Keratinocyte (primary cell): Measurements from ENCODE around the gene JAK1. TPM values are rescaled to one million over a fixed set of nuclear protein-coding genes. Genes with fewer than 3 reads are reported as not detected.

Experiments used
- DNase-seq: peaks from one replicate; pipeline ENCODE4 v3.0.0-alpha.2; 2011; ENCODE audit warnings: low read depth, missing footprints, low spot score
- FAIRE-seq: peaks from 2 replicates; lab custom pipeline; 2011; peaks lifted over from hg19 to GRCh38; lab: Jason Lieb, UNC
- H2AFZ ChIP-seq: 2 replicates; pipeline ENCODE4 v1.6.0; 2012; ENCODE audit warnings: low read length, control low read depth, inconsistent platforms; ENCODE audit not compliant: control insufficient read depth
- H3K27ac ChIP-seq: 2 replicates; pipeline ENCODE4 v1.5.1; 2011; ENCODE audit warnings: low read length; ENCODE audit not compliant: control insufficient read depth, insufficient read depth
- H3K27me3 ChIP-seq: 3 replicates; pipeline ENCODE4 v1.6.0; 2011; ENCODE audit warnings: low read length; ENCODE audit not compliant: control insufficient read depth, insufficient read depth; ENCODE audit errors: extremely low read depth
- H3K36me3 ChIP-seq, 2 experiments: 2 replicates in 1 of 2; 3 replicates in 1 of 2; pipeline ENCODE4 v1.5.1; 2011; ENCODE audit warnings: low read length in 2 of 2, mild to moderate bottlenecking in 1 of 2; ENCODE audit not compliant: control insufficient read depth in 2 of 2, insufficient read depth in 2 of 2; ENCODE audit errors: extremely low read depth in 1 of 2
- H3K4me1 ChIP-seq: 3 replicates; pipeline ENCODE4 v1.5.1; 2011; ENCODE audit warnings: low read length; ENCODE audit not compliant: control insufficient read depth, insufficient read depth; ENCODE audit errors: extremely low read depth
- H3K4me2 ChIP-seq: 3 replicates; pipeline ENCODE4 v1.6.0; 2011; ENCODE audit warnings: low read depth, low read length; ENCODE audit not compliant: control insufficient read depth, insufficient read depth; ENCODE audit errors: extremely low read depth
- H3K4me3 ChIP-seq, 3 experiments: fragments of 200-600 bp in 1 of 3; sonication (generic) in 1 of 3; 2 replicates in 2 of 3; 3 replicates in 1 of 3; pipeline ENCODE4 v1.5.1; 2011 to 2016; ENCODE audit warnings: low read length in 3 of 3, mild to moderate bottlenecking in 3 of 3, control low read depth in 2 of 3, inconsistent platforms in 1 of 3, low read depth in 1 of 3, mixed read lengths in 1 of 3, mixed run types in 1 of 3, moderate library complexity in 1 of 3; ENCODE audit not compliant: control insufficient read depth in 2 of 3, insufficient read depth in 2 of 3; ENCODE audit errors: extremely low read depth in 1 of 3
- H3K79me2 ChIP-seq: 2 replicates; pipeline ENCODE4 v1.6.0; 2012; ENCODE audit warnings: low read length; ENCODE audit not compliant: control insufficient read depth, insufficient read depth
- H3K9ac ChIP-seq: 3 replicates; pipeline ENCODE4 v1.6.0; 2011; ENCODE audit warnings: low read length; ENCODE audit not compliant: control insufficient read depth, insufficient read depth; ENCODE audit errors: extremely low read depth
- H3K9me1 ChIP-seq: 3 replicates; pipeline ENCODE4 v1.6.0; 2011; ENCODE audit warnings: low read length; ENCODE audit not compliant: control insufficient read depth, insufficient read depth; ENCODE audit errors: extremely low read depth
- H3K9me3 ChIP-seq: 2 replicates; pipeline ENCODE4 v1.5.1; 2012; ENCODE audit warnings: low read depth, low read length; ENCODE audit not compliant: control insufficient read depth
- H4K20me1 ChIP-seq: 3 replicates; pipeline ENCODE4 v1.6.0; 2011; ENCODE audit warnings: low read length; ENCODE audit not compliant: control insufficient read depth, insufficient read depth; ENCODE audit errors: extremely low read depth
- CTCF ChIP-seq, 3 experiments: IDR thresholded peaks in 1 of 3; conservative IDR thresholded peaks in 1 of 3; optimal IDR thresholded peaks in 1 of 3; 2 replicates in 2 of 3; 3 replicates in 1 of 3; pipeline versions ENCODE3 to v1.5.1; 2011; ENCODE audit warnings: low read length in 3 of 3, mild to moderate bottlenecking in 3 of 3, moderate library complexity in 2 of 3, control low read depth in 1 of 3, inconsistent platforms in 1 of 3; ENCODE audit not compliant: insufficient read depth in 2 of 3; ENCODE audit errors: extremely low read depth in 1 of 3
- EZH2 ChIP-seq: IDR thresholded peaks from one replicate; pipeline ENCODE4 v1.6.1; 2012; ENCODE audit warnings: inconsistent platforms, mild to moderate bottlenecking, low read length, moderate library complexity
- dilution Hi-C: fragments of 300-500 bp; cut with MboI; formaldehyde crosslinking; loops from one replicate; pipeline ENCODE4 v1.7.0; 2020; ENCODE audit warnings: low sequenced_read_pairs; ENCODE audit not compliant: extremely low pct_ligation_motif_present
- polyA plus RNA-seq, 5 experiments: library from polyadenylated mRNA; depleted of rRNA in 3 of 5; stranded (reverse) in 3 of 5; stranded (forward) in 1 of 5; unstranded in 1 of 5; fragments of >200 nt; gene quantifications; 1 replicate in 1 of 5; 2 replicates in 3 of 5; 3 replicates in 1 of 5; pipeline versions ENCODE4 v1.2.1 to v1.2.3, GENCODE V29; 2011 to 2012; ENCODE audit warnings: missing spikeins in 2 of 5, low read depth in 1 of 5, low replicate concordance in 1 of 5

JAK1 gene
- polyA plus RNA-seq, 1 donor (not counting 4 experiments of a cell fraction or from before 2014, with no cell fraction given) = 50.9 TPM

DNA sequence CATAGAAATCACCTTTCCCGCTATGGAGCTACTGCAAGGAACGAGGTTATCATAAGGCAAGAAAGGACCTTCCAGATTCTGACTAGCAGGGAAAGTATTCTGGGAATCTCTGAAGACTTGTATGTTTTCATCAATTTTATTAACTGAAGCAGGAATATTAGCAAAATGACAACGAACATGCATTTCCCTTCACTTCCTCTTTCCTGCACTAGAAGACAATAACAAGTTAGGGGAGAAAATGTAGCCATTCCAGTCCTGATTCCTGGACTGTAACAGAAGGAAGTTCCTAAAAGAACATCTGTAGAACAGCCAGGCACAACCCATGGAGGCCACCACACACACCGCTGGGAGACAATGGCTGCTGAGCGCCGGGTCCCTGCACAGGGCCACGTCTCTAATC is 114.7 kb downstream of the JAK1 start:
- DNase-seq = no peak
- no peak overlapping the region for H3K4me3 ChIP-seq
- no peaks in the 10 kb centered on the region for H4K20me1 ChIP-seq
- H3K27me3 ChIP-seq = no peaks in the 10 kb centered on the region
- TF ChIP-seq CTCF (optimal IDR thresholded peaks at IDR 0.05 in 1 of 3, IDR thresholded peaks at IDR 0.05 in 1 of 3, conservative IDR thresholded peaks at IDR 0.05 in 1 of 3; ENCODE audit: extremely low read depth in 1 of 3, insufficient read depth in 2 of 3, low read length in 3 of 3) (no peak), EZH2 (no peak)
- no peak overlapping the region for H2AFZ ChIP-seq
- no peak for FAIRE-seq
- H3K36me3 ChIP-seq = peaks cover 10 to 25% of the 10 kb centered on the region in 2 experiments
- no peaks in the 10 kb centered on the region for H3K79me2 ChIP-seq
- no peaks in the 10 kb centered on the region for H3K4me1 ChIP-seq
- no peaks in the 10 kb centered on the region for H3K9me1 ChIP-seq
- H3K27ac ChIP-seq = no peak overlapping the region
- H3K4me2 ChIP-seq = no peak overlapping the region
- H3K9me3 ChIP-seq = no peaks in the 10 kb centered on the region
- H3K9ac ChIP-seq = no peak overlapping the region
- dilution Hi-C loops = no loop called here

GRCh38 chr1:64850846-64851245 is 115.5 kb downstream of the JAK1 start:
- Histone ChIP-seq H3K27ac (no peak overlapping the region), H3K9me1 (no peaks in the 10 kb centered on the region), H3K9ac (no peak overlapping the region), H3K79me2 (no peaks in the 10 kb centered on the region), H3K27me3 (no peaks in the 10 kb centered on the region), H2AFZ (no peak overlapping the region), H3K4me2 (no peak overlapping the region), H3K4me3 (no peak overlapping the region), H4K20me1 (no peaks in the 10 kb centered on the region), H3K9me3 (no peaks in the 10 kb centered on the region), H3K4me1 (no peaks in the 10 kb centered on the region), H3K36me3 (peaks cover 7 to 32% of the 10 kb centered on the region in 2 experiments)
- dilution Hi-C loops = no loop called here
- DNase-seq = no peak
- no peak for FAIRE-seq
- no peak for TF ChIP-seq EZH2
- no peak for TF ChIP-seq CTCF (optimal IDR thresholded peaks at IDR 0.05 in 1 of 3, IDR thresholded peaks at IDR 0.05 in 1 of 3, conservative IDR thresholded peaks at IDR 0.05 in 1 of 3; ENCODE audit: extremely low read depth in 1 of 3, insufficient read depth in 2 of 3, low read length in 3 of 3)
